G401.6 (cell line): ENCODE measurements around the gene TMEM225.
"Not testable (repeated sequence)": the region's sequence is repeated elsewhere in the genome, so short reads cannot be mapped to it uniquely, and the experiment has no call there.

Experiments
- FAIRE-seq: peaks from 2 replicates; lab custom pipeline; 2012; peaks lifted over from hg19 to GRCh38; lab: Jason Lieb, UNC

The TMEM225 gene, protein sequence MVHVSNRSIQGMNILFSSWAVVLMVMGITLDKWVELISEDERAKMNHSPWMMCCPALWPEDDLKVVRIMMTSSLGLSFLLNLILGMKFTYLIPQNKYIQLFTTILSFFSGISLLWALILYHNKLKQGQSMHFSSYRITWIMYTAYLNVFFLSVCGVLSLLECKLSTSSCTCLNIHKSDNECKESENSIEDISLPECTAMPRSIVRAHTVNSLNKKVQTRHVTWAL

DNA sequence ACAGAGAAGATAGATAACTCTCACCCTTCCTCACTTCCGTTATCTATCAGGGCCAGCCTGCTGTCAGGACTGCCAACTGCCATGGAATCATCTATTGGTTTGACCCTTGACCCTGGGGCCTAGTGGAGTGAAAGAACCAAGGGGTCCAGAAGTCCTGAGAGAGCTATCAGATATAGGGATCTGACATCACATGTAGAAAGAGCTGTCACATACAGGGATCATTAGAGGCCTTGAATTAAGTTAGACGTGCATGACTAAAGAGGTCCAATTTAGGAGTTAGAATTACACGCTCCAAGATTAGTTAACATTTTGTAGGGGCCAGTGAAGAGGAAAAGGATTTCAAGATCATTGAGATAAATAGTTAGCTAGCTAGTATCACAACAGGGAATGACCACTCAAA is at the start of gene TMEM225:
Gene TMEM225, minus strand, starts transcription at position 101 of the 400 bp plus-strand sequence. CDS start 245 bp downstream, outside the sequence.
- no peak for FAIRE-seq

- no peak for FAIRE-seq
Measured at GRCh38 chr11:123924027-123924426, 38.6 kb upstream of the TMEM225 start.

- no peak for FAIRE-seq
Measured at GRCh38 chr11:123920943-123921342, 35.5 kb upstream of the TMEM225 start.

DNA sequence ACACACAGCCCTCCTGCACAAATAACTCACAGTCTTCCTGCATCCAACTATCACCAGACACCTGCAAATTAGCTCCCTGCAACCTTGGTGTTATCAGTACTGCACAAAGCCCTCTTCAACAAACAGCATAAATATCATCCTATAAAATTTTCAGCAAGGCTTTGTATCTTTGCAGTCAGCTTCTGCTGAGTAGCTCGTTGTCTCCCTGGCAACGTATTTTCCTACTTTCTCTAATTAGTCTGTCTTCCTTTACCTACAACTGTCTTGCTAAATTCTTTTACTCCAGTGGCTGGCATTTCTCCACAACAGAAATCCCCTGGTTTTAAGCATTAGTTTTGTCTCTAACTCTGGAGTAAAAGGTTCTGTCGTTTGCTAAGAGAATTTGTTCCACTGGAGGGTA is 20.4 kb upstream of the TMEM225 start:
- FAIRE-seq, result no peak

DNA sequence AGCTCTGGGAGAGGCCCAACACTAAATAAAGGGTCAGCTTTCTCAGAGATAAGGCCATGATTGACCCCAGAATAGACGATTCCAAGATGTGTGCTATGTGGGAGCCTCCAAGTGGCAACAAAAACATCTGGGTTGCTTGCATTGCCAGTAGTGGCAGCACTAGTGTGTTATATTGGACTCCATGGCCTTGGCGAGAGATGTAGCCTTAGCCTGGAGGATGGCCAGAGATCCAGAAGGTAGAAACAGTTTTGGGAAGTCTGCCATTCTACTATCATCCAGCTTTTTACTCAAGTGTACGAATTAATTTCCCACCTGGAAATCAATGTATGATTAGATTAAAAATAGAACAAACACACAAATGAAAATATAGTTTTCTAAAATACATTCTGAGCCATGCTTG is 19.5 kb upstream of the TMEM225 start:
- FAIRE-seq, result no peak

- FAIRE-seq, result no peak
Measured at GRCh38 chr11:123903932-123904331, 18.5 kb upstream of the TMEM225 start.

GRCh38 chr11:123901867-123902266 is 16.4 kb upstream of the TMEM225 start, which contains the start of gene OR8D4:
OR8D4 (plus strand) TSS chr11:123902167; CDS start chr11:123906432, 4,265 bp downstream.
- no peak for FAIRE-seq

DNA sequence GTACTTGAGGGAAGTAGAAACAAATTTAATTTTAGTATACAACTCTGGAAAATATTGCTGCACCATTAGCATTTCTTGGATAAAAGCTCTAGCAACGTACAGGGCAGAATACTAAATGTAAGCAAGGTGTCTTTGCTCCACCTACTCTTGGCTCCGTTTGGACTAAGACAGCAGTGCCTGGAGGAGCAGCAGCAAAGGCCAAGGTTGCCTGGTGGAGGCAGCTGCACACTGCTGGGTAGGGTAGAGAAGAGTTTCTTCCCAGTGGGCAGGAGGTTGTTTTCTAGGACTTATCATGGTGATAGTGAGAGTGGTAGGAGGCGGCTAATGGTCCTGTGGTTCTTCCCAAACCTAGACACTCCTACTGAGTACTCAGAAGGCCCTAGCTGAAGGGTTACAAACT is 14.3 kb upstream of the TMEM225 start:
- FAIRE-seq, result no peak

GRCh38 chr11:123892031-123892430 is 6.6 kb upstream of the TMEM225 start:
- FAIRE-seq, result no peak

- FAIRE-seq, result no peak
Measured at GRCh38 chr11:123880912-123881311, 4.6 kb downstream of the TMEM225 start.

GRCh38 chr11:123867795-123868194 is 17.7 kb downstream of the TMEM225 start:
- not testable (repeated sequence) for FAIRE-seq

GRCh38 chr11:123865293-123865692 is 20.2 kb downstream of the TMEM225 start:
- FAIRE-seq, result not testable (repeated sequence)

DNA sequence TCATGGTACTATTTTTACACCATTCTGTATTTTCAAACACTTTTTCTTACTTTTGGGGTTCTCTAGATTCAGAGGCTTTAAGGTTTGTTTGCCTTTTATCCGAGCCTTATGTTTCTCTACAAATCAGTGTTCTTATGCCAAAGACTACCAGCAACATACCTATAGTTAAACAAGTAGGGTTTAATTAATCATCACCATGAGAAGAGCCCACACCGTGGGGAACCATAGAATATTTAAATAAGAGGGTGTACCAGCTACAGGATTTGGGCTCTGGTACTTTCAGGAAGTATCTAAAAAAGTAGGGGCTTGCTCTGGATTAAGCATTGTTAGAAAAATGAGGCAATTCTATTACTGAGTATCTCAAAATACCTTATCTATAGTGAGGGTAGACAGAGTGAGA is 25.7 kb downstream of the TMEM225 start:
- FAIRE-seq, result no peak

DNA sequence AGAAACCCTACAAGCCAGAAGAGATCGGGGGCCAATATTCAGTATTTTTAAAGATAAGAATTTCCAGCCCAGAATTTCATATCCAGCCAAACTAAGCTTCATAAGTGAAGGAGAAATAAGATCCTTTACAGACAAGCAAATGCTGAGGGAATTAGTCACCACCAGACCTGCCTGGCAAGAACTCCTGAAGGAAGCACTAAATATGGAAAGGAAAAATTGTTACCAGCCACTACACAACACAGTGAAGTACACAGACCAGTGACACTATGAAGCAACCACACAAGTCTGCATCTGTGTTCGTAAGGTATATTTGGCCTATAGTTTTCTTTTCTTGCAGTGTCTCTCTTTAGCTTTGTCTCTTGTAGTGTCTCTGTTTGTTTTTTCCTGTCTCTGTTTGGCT is 29.0 kb downstream of the TMEM225 start:
- no peak for FAIRE-seq

GRCh38 chr11:123853038-123853437 is 32.4 kb downstream of the TMEM225 start:
- no peak for FAIRE-seq

GRCh38 chr11:123852321-123852720 is 33.1 kb downstream of the TMEM225 start:
- no peak for FAIRE-seq

DNA sequence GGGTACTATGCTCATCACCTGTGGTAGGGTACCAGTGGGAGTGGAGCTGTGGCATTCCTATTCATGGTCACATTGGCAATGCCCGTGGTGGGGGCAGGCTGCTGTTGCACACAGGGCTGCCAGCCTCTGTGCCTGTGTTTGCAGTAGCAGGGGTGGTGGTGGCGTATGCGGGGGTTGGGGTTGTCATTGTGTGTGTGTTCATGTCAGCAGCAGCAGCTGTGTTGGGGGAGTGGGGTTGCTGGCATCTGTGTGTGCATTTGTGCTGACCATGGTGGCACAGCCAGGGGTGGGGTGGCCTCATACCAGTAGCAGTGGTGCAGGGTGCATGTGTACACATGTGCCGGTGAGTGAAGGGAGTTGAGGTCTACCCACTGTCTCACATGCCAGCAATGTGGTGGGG is 34.4 kb downstream of the TMEM225 start:
- no peak for FAIRE-seq

DNA sequence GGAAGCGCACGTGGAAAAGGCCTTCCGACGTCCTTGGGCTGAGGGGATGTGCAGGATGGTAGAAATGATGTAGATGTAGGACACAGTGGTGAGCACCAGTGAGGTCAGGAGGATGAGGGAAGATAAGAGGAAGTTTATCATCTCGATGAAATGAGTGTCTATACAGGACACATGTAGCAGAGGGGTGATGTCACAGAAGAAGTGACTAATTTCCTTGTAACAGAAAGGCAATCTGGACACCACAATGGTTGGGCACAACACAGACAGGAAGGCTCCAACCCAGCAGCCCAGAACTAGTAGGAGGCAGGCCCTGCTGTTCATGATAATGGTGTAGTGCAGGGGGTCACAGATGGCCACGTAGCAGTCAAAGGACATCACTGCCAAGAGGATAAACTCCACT is 44.3 kb downstream of the TMEM225 start:
- no peak for FAIRE-seq

DNA sequence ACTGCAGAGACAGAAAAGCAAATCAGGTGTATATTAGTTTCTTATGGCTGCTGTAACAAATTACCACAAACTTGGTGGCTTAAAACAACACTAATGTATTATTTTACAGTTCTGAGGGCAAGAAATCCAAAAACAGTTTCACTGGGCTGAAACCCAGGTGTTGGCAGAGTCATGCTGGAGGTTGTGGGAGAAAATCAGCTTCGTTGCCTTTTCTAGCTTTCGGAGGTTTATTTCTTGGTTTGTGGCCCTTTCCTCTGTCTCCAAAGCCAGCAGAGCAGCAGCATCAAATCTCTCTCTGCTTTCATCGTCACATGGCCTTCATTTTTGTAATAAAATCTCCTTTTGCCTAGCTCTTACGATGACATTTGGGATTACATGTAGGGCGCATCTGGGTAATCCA is 46.3 kb downstream of the TMEM225 start:
- FAIRE-seq, result no peak

- no peak for FAIRE-seq
Measured at GRCh38 chr11:123838659-123839058, 46.8 kb downstream of the TMEM225 start.

DNA sequence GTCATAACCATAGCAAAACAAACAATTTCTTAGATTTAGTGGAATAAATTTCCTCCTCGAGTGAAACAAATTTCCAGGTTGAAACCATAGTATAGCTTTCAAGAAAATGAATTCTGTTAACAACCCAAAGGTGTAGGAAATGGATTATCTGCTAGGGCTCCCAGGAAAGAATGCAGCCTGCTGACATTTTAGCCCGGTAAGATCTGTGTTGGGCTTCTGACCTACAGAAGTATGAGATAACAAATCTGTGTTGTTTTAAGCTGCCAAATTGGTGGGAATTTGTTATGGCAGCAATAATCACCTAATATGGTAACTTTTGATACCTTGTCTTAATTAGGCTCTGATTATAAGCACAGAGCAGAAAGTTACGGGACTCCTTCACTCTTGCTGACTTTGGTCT is 47.3 kb downstream of the TMEM225 start:
- no peak for FAIRE-seq

GRCh38 chr11:123833095-123833494 is 52.4 kb downstream of the TMEM225 start:
- FAIRE-seq, result no peak
